ENCODE results near the gene ARSJ.
"Not testable (repeated sequence)": the region's sequence is repeated elsewhere in the genome, so short reads cannot be mapped to it uniquely, and the experiment has no call there.

ARSJ gene

DNA sequence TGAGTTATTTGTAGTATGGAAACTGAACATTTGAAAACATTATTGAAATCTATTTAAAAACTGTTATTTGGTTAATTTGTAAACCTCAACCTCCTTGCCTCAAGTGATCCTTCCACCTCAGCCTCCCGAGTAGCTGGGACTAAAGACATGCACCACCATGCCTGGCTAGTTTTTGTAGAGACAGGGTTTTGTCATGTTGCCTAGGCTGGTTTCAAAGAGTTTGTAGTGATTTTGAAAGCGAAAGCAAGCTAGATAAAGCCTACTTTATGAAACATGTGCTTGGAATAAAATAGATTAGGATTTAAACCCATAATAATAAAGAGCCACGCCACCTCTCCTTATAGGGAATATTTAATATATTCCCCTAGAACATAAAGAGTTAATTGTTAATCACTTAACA lies 23.5 kb downstream of the ARSJ start:
- FAIRE-seq (no peak), DNase-seq (ENCODE audit: insufficient read length, low spot score) (no peak)
- TF ChIP-seq POLR2A (IDR thresholded peaks at IDR 0.05; ENCODE audit: low read depth, low read length): no peak

DNA sequence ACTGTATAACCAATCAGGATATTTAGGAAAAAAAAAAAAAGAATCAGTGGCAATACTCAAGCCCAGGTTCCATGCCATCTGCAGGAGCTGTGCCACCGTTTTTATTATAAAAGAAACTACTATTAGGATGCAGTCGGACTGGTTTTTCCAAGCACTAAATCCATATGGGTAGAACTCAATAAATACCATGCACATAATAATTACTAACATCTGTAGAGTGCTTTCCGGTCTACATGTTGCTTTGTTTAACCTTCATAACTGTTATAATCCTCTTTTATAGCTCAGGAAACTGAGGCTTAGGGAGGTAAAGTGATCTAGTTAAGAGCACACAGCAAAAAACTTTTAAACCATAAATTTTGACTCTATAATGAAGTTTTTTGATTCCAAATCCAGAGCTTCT lies 24.0 kb downstream of the ARSJ start:
- no peak for TF ChIP-seq POLR2A (IDR thresholded peaks at IDR 0.05; ENCODE audit: low read depth, low read length)
- DNase-seq (ENCODE audit: insufficient read length, low spot score) (no peak), FAIRE-seq (no peak)

DNA sequence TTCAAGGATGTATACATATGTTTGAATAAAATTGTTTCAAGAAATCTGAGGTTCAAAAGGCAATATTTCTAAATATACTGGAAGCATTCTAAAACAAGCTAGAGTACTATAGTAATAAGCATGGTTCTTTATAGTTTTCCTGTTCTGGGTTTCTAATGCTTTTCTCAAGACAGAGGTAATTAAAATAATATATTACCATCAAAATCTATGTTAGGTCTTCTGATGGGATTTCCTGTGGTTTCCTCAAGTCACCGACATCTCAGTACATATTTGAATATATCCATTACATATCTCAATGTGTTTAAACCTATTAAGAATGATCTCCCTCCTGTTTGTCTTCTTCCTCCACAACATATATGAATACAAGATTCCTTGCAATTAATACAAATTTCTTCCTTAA lies 25.6 kb downstream of the ARSJ start:
- FAIRE-seq (no peak), DNase-seq (ENCODE audit: insufficient read length, low spot score) (no peak)
- no peak for TF ChIP-seq POLR2A (IDR thresholded peaks at IDR 0.05; ENCODE audit: low read depth, low read length)

DNA sequence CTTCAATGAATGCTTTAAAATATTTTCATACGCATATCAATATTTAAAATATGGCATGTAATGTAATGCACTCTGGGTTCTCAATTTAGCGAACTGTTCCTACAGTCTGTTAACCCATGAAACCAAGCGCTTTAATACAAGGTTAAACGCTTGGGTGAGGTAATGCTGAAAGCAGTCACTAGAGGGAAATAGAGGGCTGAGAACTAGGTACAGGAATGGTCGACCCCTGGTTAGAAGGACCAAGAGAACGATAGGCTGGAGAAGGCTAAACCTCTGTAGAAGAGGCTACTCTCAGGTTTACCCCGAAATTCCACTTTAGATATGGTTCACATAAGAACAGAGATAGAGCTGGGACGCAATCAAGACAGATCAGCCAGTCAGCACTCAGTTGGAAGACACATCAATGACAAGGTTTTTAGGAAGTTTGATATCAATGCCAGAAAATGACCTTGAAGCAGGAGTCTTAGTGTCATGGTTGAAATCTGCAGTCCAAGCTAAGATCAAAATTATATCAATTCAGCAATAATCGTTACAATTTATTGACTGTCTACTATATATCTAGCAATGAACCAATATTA lies 26.9 kb downstream of the ARSJ start:
- FAIRE-seq: no peak
- TF ChIP-seq POLR2A (IDR thresholded peaks at IDR 0.05; ENCODE audit: low read depth, low read length): no peak
- DNase-seq (ENCODE audit: insufficient read length, low spot score): no peak

DNA sequence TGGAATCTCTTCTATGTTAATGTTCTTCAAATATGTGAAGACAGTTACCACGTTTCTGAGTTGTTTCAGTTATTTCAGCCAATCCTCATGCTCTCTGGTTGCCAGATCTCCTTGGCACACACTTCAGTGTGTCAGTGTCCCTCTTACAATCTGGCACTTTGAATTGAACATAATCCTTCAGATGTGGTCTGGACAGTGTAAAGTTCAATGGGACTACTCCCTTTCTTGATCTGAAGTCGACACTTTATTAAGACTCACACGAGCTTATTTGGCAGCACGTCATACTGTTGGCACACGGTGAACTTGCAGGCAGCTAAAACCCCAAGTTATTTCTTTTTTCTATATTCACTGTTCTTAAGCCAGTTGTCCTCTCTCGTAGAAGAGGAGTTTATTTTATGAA lies 28.2 kb downstream of the ARSJ start:
- DNase-seq (ENCODE audit: insufficient read length, low spot score) (no peak), FAIRE-seq (no peak)
- no peak for TF ChIP-seq POLR2A (IDR thresholded peaks at IDR 0.05; ENCODE audit: low read depth, low read length)

DNA sequence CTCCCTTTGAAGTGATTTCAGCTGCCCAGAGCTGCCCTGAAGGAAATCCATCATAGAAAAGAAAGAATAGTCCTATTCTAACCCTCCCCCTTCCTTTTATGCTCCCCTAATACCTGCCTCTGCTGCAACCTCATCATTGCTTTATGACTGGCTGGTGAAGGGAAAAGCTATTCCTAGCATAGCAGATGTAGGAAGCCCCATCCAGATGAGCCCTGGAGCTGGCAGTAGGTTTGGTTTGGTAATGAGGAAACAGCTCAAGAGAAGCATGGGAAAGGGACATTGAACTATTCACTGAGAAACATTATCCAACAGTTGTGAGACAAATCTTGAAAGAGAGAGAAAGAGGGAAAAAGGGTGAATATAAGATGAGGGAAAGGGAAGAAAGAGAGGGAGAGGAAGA lies 29.2 kb downstream of the ARSJ start:
- DNase-seq (ENCODE audit: insufficient read length, low spot score) (no peak), FAIRE-seq (no peak)
- no peak for TF ChIP-seq POLR2A (IDR thresholded peaks at IDR 0.05; ENCODE audit: low read depth, low read length)

DNA sequence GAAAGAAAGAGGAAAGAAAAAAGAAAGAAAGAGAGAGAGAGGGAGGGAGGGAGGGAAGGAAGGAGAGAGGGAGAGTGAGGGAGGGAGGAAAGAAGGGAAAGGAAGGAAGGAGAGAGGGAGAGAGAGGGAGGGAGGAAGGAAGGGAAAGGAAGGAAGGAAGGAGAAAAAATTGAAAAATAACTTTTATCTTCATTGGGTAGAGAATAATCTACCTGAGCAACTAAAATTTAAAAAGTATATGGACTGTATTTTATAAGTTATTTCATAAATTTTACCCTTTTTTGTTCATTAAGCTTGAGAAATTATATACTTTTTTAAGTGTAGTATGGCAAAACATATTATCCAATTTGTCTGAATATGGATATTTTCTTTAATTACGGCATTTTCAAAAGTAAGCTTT lies 32.0 kb downstream of the ARSJ start:
- DNase-seq (ENCODE audit: insufficient read length, low spot score) (no peak), FAIRE-seq (no peak)
- no peak for TF ChIP-seq POLR2A (IDR thresholded peaks at IDR 0.05; ENCODE audit: low read depth, low read length)

DNA sequence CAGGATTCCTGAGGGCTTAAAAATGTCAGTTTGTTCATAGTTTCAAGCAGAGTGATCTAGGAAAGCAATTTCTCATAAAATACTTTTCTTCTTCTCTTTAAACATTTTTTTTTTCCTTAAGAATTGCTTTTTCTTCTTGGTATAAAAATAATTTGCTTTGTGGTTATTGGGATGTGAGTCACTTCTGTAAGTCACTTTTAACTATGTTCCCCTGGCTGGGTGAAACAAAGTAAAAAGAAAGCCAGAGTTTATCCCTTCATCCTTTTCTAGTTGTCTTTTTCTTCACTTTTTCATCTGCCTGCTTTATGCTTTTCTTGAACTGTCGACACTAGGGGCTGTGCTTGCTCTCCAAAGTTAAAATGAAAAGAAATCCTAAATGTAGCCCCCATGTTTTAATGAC lies 33.5 kb downstream of the ARSJ start:
- FAIRE-seq: peak; percentile 41

DNA sequence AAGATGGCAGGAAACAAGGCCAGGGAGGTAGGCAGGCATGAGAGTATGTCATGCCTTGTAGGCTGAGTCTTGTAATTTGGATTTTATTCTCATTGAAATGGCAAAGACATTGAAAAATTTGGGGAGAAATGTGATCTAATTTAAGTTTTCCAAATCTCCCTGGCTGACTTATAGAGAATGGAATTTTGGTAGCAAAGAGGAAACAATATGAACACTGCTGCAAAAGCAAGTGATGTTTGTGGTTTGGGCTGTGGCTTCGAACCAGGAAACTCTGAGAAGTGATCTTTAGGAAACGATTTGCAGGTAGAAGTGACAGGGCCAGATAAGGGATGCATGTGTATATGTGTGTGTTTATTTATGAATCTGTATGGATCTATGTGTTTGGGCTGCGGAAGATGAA lies 35.6 kb downstream of the ARSJ start:
- peak; percentile 11 for FAIRE-seq
- no peak for TF ChIP-seq POLR2A (IDR thresholded peaks at IDR 0.05; ENCODE audit: low read depth, low read length)
- no peak for DNase-seq (ENCODE audit: insufficient read length, low spot score)

More for the DNA sequence above, 33.5 kb downstream of the ARSJ start:
- DNase-seq (ENCODE audit: insufficient read length, low spot score): no peak
- no peak for TF ChIP-seq POLR2A (IDR thresholded peaks at IDR 0.05; ENCODE audit: low read depth, low read length)

DNA sequence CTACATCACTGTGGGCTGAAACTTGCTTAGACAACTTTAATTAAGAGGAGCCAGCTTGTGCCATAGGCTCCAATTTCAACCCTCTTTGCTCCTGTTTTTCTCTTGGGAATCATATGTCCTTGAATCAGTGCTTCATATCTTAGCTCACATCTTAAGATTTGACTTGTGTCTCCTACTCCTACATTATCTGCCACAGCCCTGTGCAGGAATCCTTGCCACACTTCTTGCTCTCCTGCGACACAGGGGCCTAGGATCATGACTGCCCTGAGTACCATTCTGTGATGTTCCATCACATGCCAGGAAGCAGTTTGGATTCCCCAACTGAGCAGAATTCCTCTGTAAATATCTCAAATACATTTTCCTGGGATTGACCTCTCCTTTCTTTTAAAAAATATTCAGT lies 36.4 kb downstream of the ARSJ start:
- FAIRE-seq (no peak), DNase-seq (ENCODE audit: insufficient read length, low spot score) (no peak)
- no peak for TF ChIP-seq POLR2A (IDR thresholded peaks at IDR 0.05; ENCODE audit: low read depth, low read length)

DNA sequence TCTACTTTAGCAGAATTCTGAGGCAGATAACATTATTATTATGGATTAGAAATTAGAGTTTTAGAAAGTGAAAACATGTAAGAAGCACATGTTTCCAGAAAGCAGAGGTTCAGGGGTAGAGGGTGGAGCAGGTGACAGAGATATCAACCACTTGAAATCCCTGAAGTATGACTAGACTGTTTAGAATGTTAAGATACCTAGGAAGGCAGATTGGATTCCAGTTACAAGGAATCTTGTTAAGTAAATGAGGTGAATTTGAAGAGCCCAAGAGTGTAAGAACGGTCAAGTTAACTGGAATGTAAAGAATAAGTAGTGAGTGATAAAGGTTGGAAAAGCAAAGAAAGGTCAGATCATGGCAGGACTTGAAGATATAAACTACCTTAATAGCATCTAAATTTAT lies 37.6 kb downstream of the ARSJ start:
- FAIRE-seq (no peak), DNase-seq (ENCODE audit: insufficient read length, low spot score) (no peak)
- no peak for TF ChIP-seq POLR2A (IDR thresholded peaks at IDR 0.05; ENCODE audit: low read depth, low read length)

DNA sequence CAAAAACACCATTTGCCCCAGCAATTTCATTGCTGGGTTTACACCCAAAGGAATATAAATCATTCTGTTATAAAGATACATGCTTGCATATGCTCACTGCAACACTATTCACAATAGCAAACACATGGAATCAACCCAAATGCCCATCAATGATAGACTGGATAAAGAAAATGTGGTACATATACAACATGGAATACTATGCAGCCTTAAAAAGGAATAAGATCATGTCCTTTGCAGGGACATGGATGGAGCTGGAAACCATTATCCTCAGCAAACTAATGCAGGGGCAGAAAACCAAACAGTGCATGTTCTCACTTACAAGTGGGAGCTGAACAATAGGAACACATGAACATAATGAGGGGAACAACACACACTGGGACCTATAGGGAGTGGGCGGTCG lies 39.3 kb downstream of the ARSJ start:
- not testable (repeated sequence) for FAIRE-seq; DNase-seq (ENCODE audit: insufficient read length, low spot score)

DNA sequence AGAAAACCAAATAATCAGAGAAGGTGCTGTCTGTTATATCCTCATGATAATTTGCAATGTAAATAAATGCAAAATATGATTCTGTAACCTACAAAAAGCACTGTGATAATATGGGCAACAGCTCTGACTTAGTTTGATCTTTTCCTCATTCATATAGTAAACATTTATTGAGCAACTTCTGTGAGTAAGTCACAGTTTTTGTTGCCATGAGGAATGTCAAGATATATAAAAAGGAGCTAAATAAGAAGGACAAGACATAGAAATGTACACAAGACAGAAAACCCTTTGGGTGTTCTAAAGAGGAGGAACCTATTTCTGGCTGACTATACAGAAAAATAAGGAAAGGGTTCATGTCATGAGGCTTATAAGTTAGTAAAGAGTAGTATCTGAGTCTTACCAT lies 44.3 kb downstream of the ARSJ start:
- DNase-seq (ENCODE audit: insufficient read length, low spot score): no peak

DNA sequence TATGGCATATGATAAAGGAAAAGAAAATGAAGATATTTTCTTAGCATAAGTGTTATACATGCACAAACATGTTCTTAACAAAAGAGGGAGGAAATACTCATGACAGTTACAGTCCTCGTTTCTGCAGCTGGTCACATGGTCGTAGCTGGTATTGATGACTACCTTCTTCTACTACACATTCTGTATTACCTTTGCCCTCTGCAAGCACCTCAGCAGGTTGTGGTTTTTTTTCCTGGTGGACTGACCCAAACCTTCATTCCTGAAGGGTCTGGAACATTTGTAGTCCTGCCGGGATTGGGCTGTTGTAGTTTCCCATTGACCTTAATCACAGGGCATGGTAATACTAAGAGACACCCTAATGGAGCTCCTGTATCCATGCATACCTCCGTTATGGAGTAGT lies 54.7 kb downstream of the ARSJ start:
- FAIRE-seq; DNase-seq (ENCODE audit: insufficient read length, low spot score): not testable (repeated sequence)

More for the DNA sequence above, 44.3 kb downstream of the ARSJ start:
- TF ChIP-seq POLR2A (IDR thresholded peaks at IDR 0.05; ENCODE audit: low read depth, low read length): no peak
- FAIRE-seq: no peak

DNA sequence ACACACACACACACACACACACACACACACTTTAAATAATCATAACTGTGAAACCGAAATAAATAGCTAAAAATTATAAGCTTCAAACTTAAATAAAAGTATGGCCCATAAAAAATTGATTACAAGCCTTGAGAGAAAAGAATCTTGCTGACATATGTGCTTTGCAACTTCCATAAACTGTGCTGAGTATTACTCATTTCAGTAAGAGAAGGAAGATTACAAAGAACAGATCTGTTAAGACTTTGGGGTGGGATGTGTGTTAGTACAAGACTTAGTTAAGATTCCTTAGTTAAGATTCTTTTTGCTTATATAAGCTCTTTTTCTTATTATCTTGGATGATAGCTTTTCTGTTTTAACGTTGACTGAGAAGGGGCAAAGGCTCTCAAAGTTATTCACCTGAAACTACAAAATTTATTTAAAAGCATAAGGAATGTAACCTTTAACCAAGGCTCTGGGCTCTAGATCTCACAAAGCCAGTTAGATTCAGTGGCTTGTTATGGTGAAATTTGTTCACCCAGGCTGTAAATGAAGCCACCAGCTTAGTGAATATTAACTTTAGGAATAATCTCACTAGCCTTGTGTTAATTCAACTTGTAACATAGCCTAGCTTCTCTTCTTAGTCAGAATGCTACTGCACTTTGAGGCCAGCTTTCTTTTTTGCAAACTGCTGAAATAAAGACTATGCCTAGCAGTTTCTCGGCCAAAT lies 58.2 kb downstream of the ARSJ start:
- DNase-seq (ENCODE audit: insufficient read length, low spot score) (no peak), FAIRE-seq (peak; percentile 30)
- no peak for TF ChIP-seq POLR2A (IDR thresholded peaks at IDR 0.05; ENCODE audit: low read depth, low read length)
